GM12801 (cell line): Measurements from ENCODE around the gene TAOK1.

Source experiments
- TF ChIP-seq, protein P1 (sequence below): IDR thresholded peaks from one replicate; pipeline ENCODE4 v1.5.1; 2011; ENCODE audit warnings: control low read depth; ENCODE audit not compliant: insufficient read length; ENCODE audit errors: extremely low read depth

TAOK1 gene

DNA sequence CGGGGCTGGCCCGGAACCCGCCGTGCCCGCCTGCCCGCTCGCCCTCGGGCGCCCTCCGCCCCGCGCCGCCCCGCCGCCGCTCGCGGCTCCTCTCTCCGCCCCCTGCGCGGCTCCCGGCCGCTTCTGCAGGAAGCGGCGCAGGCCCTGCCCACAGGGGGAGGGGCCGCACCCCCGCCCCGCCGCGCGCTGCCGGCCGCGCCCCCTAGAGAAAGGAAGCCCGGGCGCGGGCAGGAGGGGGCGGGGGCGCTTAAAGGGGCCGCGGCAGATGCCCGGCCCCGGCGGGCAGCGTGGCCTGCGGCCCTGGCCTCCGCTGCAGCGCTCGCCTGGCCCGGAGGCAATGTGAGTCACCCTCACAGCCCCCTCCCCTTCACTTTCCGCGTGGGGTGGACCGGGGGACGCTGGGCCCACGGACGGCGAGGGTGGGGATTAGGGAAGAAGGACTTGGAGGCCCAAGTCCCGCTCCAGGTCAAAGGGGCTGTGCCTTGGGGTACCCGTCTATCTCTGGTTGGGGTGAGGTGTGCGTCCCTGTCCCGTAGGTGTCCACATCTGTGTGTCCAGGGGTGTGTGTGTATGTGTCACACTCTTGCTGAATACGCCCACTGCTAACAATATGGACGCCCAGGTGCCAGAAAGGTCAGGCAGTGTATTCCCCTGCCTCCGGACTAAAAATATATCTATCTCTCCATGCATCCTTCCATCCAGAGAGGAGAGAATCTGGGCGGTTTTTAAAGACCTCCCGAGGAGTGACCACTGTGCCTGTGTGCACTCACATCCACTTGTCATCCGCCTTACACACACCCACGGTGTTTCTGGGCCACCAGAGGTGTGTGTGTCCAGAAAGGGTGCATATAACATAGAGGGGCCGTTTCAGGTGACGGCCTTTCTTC lies 199.6 kb downstream of the TAOK1 start, which contains the start of gene GIT1:
Gene GIT1 (minus strand): TSS at position 125 of the 887 bp plus-strand sequence. CDS start 270 bp downstream, outside the sequence.
- TF ChIP-seq, protein P1, sequence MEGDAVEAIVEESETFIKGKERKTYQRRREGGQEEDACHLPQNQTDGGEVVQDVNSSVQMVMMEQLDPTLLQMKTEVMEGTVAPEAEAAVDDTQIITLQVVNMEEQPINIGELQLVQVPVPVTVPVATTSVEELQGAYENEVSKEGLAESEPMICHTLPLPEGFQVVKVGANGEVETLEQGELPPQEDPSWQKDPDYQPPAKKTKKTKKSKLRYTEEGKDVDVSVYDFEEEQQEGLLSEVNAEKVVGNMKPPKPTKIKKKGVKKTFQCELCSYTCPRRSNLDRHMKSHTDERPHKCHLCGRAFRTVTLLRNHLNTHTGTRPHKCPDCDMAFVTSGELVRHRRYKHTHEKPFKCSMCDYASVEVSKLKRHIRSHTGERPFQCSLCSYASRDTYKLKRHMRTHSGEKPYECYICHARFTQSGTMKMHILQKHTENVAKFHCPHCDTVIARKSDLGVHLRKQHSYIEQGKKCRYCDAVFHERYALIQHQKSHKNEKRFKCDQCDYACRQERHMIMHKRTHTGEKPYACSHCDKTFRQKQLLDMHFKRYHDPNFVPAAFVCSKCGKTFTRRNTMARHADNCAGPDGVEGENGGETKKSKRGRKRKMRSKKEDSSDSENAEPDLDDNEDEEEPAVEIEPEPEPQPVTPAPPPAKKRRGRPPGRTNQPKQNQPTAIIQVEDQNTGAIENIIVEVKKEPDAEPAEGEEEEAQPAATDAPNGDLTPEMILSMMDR: no peak

DNA sequence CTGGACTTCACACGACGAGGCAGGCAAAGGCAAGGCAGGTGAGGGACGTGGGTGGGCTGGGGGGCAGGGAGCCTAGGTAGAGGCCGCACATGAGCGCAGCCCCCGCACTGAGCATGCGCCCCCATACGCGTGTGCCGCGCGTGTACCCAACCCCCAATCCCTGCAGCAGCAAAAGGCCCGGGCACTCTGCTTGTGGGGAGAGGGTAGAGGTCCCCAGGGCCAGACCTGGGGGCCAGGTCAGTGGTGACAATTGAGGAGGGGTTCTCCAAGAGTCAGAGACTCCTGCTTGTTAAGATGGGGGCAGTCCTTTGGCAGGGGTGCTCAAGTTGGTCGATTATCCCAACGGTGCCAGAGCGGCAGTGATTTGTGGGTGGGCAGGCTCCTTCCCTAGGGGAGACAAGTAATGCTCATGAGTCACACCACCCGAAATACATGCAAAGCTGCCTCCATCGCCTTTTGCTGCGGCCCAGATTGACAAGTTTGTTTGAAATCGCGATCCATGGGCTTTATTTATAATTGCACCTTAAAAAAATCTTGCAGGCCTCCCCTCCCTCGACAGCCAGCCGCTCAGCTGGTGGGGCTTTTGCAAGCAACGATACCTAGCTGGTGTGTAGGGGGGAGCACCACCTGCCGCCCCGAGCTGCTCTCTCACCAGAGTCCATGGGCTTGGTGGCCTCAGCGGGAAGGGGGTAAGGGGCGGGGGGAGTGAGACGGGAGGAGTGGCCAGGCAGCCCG lies 200.4 kb downstream of the TAOK1 start:
- TF ChIP-seq, protein P1: no peak

DNA sequence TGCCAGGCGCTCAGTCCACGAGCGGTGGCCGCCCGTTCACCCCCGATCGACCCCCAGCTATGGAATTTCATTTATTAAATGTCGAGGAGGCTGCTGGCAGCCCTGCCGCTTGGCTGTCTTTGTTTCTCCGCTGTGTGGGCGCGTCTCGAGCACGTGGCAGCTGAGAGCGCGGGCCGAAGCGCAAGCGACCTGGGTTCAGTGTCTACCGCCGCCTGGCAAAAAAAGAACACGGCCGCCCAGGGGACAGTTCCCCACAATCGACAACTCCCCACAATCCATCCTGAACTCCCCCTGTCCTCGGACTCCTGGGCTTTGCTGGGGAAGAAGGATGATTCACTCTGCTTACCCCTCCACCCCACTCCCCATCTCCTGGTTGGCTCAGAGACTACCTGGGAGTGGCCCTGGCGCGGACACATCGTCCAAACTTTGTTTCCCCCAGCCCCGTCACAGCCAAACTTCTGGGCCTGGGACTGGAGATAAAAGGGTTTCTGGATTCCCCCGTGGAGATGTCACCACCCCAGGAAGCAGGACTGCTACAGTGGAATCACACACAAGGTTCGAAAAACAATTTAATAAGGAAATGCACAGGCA lies 201.1 kb downstream of the TAOK1 start:
- TF ChIP-seq, protein P1: no peak

DNA sequence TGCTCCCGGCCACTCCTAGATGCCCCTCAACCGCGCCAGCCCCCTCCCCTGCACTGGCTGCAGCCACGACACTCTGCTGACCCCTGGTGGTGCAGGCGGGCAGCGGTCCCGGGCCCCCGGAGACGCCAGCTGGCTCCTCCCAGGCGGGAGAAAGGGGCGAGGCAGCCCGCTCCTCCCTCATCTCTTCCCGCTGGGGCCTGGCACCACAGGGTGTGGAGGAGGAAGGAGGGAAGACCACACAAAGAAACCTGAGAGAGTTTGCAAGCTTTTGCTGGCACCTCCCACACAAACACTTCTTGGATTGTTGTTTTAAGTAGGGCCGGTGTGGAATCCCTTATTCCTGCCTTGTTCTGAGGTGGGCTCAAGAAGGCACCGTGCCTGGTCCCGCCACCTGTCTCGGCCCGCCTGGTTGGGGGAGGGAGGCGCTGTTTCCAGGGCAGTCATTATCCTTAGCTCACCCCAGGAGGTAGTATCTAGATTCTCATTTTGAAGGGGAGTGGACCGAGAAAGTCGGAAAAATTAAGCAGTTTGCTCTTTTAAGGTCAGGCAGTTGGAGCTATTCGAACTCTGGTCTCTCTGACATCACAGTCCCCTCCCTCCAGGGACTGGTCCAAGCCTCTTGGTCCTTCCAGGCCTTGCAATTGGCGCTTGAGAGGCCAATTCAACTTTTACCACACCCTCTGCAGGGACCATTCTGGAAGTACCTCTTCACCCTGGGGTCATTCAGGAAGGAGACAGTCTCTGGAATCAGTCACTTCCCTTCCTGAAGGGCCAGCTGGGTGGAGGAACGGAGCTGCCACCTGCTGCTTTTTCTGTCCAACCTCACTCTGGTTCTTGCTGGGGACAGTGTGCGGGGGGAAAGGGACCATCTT lies 201.8 kb downstream of the TAOK1 start:
- TF ChIP-seq, protein P1: no peak

DNA sequence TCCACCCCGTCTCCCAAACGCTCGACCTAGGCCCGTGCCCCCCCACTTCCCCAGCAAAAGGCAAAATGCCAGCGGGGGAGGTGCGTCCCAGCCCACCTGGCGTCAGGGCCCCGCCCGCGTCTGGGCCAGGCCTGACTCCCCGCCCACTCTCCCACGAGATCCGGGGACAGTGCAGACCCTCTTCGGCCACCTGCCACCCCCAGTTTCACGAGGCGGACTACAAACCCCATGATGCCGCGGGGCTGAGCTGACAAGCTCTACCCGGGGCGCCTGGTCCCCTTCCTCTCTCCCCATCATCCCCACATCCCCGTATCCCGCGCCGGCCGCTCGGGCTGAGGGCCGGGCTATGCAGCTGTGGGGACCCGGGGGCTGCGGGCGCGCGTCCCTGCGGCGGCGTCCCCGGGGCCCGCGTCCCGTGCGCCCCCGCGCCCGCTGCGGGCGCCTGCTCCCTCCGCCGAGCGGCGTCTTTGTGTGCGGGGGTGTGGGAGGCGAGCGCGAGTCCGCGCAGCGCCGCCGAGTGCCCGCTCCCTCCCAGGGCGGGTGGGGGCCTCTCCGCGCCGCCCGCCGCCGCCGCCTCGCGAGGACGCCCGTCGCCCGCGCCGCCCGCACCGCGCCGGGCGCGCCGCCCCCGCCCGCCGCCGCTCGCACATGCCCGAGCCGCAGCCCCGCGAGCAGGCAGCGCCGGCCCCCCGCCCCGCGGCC lies 202.8 kb downstream of the TAOK1 start, which contains the start of gene ANKRD13B:
Gene ANKRD13B (plus strand): TSS at position 283 of the 702 bp plus-strand sequence. CDS start 490 bp downstream, outside the sequence.
- TF ChIP-seq, protein P1: no peak

DNA sequence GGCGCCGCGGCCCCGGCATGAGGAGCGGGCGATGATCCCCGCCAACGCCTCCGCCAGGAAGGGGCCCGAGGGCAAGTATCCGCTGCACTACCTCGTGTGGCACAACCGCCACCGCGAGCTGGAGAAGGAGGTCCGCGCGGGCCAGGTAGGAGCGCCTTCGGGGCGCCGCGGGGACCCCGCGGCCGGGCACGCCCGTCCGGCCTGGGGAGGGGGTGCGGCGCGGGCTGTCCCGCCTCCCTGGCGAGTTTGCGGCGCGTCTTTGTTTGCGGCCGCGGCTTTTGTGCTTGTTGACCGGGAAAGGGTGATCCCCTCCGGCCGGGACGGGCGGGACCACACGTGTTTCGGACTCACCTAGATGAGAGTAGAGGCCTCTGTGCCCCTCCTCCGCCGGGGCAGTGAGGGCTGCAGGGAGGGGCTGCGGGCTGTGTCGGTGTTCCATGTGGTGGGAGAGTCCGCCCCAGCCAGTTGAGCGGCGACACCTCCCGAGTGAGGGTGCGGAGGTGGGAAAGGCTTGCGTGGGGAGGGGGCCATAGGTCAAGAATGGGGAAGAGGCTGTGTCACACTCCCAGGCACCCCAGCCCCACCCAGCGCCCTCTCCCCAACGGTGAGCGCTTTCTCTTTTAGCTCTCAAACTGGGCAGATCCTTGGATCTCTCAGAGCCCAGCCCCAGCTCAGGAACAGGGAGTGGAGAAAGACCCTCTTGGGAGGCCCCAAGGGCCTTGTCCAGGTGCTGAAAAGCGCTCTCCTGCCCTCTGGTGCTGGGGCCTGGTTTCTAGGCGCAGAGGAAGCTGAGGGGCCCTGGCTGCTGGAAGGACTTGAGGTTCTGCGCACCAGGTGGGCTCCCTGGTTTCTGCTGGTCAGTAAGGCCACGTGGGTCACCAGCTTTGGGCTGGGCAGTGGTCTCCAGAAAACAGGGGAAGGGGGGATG lies 203.7 kb downstream of the TAOK1 start:
- TF ChIP-seq, protein P1: no peak
